HFFc6 (cell line): Measurements from ENCODE around the gene KRTAP3-3. TPM values are rescaled to one million over a fixed set of nuclear protein-coding genes. Genes with fewer than 3 reads are reported as not detected.
"Not testable (repeated sequence)": the region's sequence is repeated elsewhere in the genome, so short reads cannot be mapped to it uniquely, and the experiment has no call there.

ENCODE experiments used
- DNase-seq: peaks from one replicate; pipeline ENCODE4 v3.0.0-alpha.2; 2018
- H3K27ac Mint-ChIP-seq: 2 replicates; pipeline ENCODE4 v1.8.0; 2020; ENCODE audit warnings: mild to moderate bottlenecking, mixed read lengths
- H3K27me3 Mint-ChIP-seq: 2 replicates; pipeline ENCODE4 v1.8.0; 2021; ENCODE audit warnings: mild to moderate bottlenecking, moderate library complexity, mixed read lengths; ENCODE audit not compliant: insufficient read depth
- H3K36me3 Mint-ChIP-seq: 2 replicates; pipeline ENCODE4 v1.8.0; 2021; ENCODE audit warnings: low read depth, mixed read lengths
- H3K4me1 Mint-ChIP-seq: 2 replicates; pipeline ENCODE4 v1.8.0; 2020; ENCODE audit warnings: low read depth, mixed read lengths
- H3K4me3 Mint-ChIP-seq: 2 replicates; pipeline ENCODE4 v1.8.0; 2020; ENCODE audit warnings: mild to moderate bottlenecking, moderate library complexity, mixed read lengths
- H3K9me3 Mint-ChIP-seq: 2 replicates; pipeline ENCODE4 v1.8.0; 2020; ENCODE audit warnings: mild to moderate bottlenecking, mixed read lengths
- long read RNA-seq: library from polyadenylated mRNA; unstranded; transcript quantifications from one replicate; pipeline ENCODE4 v2.0.0, GENCODE V29; 2019
- total RNA-seq, 6 experiments: library from RNA; stranded (reverse); fragmentation: NEBNext Ultra II Directional; extraction: Animal tissue kit (Norgen Biotek cat#: 25700); gene quantifications; 2 replicates in 1 of 6; 3 replicates in 5 of 6; pipeline ENCODE4 v1.2.3, GENCODE V29; 2021
- TF ChIP-seq, protein P1 (sequence below): fragments of 200-600 bp; sonication (generic); IDR thresholded peaks from 2 replicates; pipeline ENCODE4 v1.5.0; 2021; ENCODE audit warnings: antibody characterized with exemption, mild to moderate bottlenecking

The KRTAP3-3 gene
- total RNA-seq, result not detected
- long read RNA-seq, result 0 reads

GRCh38 chr17:40993839-40994238 is at the start of gene KRTAP3-3:
Gene KRTAP3-3, minus strand, starts transcription at chr17:40994164. Its CDS starts 67 bp downstream, at chr17:40994097.
- TF ChIP-seq, protein P1, sequence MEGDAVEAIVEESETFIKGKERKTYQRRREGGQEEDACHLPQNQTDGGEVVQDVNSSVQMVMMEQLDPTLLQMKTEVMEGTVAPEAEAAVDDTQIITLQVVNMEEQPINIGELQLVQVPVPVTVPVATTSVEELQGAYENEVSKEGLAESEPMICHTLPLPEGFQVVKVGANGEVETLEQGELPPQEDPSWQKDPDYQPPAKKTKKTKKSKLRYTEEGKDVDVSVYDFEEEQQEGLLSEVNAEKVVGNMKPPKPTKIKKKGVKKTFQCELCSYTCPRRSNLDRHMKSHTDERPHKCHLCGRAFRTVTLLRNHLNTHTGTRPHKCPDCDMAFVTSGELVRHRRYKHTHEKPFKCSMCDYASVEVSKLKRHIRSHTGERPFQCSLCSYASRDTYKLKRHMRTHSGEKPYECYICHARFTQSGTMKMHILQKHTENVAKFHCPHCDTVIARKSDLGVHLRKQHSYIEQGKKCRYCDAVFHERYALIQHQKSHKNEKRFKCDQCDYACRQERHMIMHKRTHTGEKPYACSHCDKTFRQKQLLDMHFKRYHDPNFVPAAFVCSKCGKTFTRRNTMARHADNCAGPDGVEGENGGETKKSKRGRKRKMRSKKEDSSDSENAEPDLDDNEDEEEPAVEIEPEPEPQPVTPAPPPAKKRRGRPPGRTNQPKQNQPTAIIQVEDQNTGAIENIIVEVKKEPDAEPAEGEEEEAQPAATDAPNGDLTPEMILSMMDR, result no peak
- H3K9me3 Mint-ChIP-seq, result no peaks in the 10 kb centered on the region
- H3K4me3 Mint-ChIP-seq, result no peak within 1 kb of the TSS
- no peak within 1 kb of the TSS for H3K27ac Mint-ChIP-seq
- DNase-seq, result no peak
- peaks cover 13% of the 10 kb centered on the region for H3K4me1 Mint-ChIP-seq
- no peaks in the 10 kb centered on the region for H3K36me3 Mint-ChIP-seq
- H3K27me3 Mint-ChIP-seq, result no peaks in the 10 kb centered on the region; the same call in none of the 2 replicates

DNA sequence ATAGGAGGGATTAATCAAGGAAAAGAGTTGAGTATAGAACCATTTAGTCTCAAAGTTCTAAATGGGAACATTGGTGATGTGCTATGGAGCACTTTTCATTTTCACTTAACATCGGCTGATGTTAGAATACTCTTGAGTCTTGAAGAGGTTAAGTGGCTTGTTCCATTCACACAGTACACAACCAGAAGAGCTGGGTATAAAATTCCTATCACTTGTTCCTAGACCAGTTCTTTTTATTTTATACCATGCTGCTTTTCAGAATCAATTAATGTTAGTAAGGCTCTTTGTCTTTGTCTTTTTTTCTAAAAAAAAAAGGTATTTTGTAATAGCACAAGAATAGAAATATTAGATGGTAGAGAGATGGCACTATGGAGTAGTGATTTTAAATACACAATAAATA is 49.0 kb upstream of the KRTAP3-3 start:
- H3K27me3 Mint-ChIP-seq, result no peaks in the 10 kb centered on the region; the same call in 1 of the 2 replicates
- TF ChIP-seq, protein P1, result no peak
- peaks cover 55% of the 10 kb centered on the region for H3K4me1 Mint-ChIP-seq
- peaks cover 14% of the 10 kb centered on the region for H3K9me3 Mint-ChIP-seq
- H3K4me3 Mint-ChIP-seq, result no peak overlapping the region
- no peak overlapping the region for H3K27ac Mint-ChIP-seq
- DNase-seq, result no peak
- H3K36me3 Mint-ChIP-seq, result peaks cover 24% of the 10 kb centered on the region

- DNase-seq, H3K4me3 Mint-ChIP-seq, H3K27ac Mint-ChIP-seq, H3K27me3 Mint-ChIP-seq: not testable (repeated sequence)
- Mint-ChIP-seq H3K36me3 (peaks cover 24% of the 10 kb centered on the region), H3K4me1 (peaks cover 56% of the 10 kb centered on the region), H3K9me3 (peaks cover 14% of the 10 kb centered on the region)
Observed at GRCh38 chr17:41040783-41041571, 47.0 kb upstream of the KRTAP3-3 start, which contains the start of gene KRTAP1-1. Gene KRTAP1-1, minus strand, starts transcription at chr17:41041450. Its CDS starts 53 bp downstream, at chr17:41041397.

GRCh38 chr17:41037853-41038350 is 43.9 kb upstream of the KRTAP3-3 start:
- H3K4me3 Mint-ChIP-seq, result no peak overlapping the region
- no peak for DNase-seq
- peaks cover 43% of the 10 kb centered on the region for H3K4me1 Mint-ChIP-seq
- TF ChIP-seq, protein P1, result no peak
- no peaks in the 10 kb centered on the region for H3K27me3 Mint-ChIP-seq
- no peak overlapping the region for H3K27ac Mint-ChIP-seq
- H3K9me3 Mint-ChIP-seq, result peaks cover under 1% of the 10 kb centered on the region
- H3K36me3 Mint-ChIP-seq, result peaks cover 9% of the 10 kb centered on the region; the same call in 1 of the 2 replicates

- DNase-seq, H3K9me3 Mint-ChIP-seq, H3K27ac Mint-ChIP-seq, H3K36me3 Mint-ChIP-seq, H3K4me3 Mint-ChIP-seq, H3K27me3 Mint-ChIP-seq: not testable (repeated sequence)
- peaks cover 30% of the 10 kb centered on the region for H3K4me1 Mint-ChIP-seq
Observed at GRCh38 chr17:41034346-41034935, 40.5 kb upstream of the KRTAP3-3 start, which contains the start of gene KRTAP1-3. Gene KRTAP1-3, minus strand, starts transcription at chr17:41034874. Its CDS starts 53 bp downstream, at chr17:41034821.

- Mint-ChIP-seq H3K27ac (no peak within 1 kb of the TSS), H3K36me3 (no peaks in the 10 kb centered on the region; the same call in 1 of the 2 replicates), H3K4me1 (peaks cover 31% of the 10 kb centered on the region), H3K27me3 (no peaks in the 10 kb centered on the region), H3K4me3 (no peak within 1 kb of the TSS), H3K9me3 (no peaks in the 10 kb centered on the region)
- no peak for DNase-seq
- TF ChIP-seq, protein P1, result no peak
Observed at GRCh38 chr17:41029633-41030245, 35.8 kb upstream of the KRTAP3-3 start, which contains the start of gene KRTAP1-4. Gene KRTAP1-4, minus strand, starts transcription at chr17:41030195. Its CDS starts 117 bp downstream, at chr17:41030078.
